HG03097 (cell line): ENCODE measurements around the gene TMEM145.

ENCODE experiments used
- ATAC-seq: cut with Tn5 transposase; IDR thresholded peaks from one replicate; pipeline ENCODE4 v1.9.1; 2021; ENCODE audit not compliant: unreplicated experiment, low FRiP score

The TMEM145 gene

GRCh38 chr19:42277821-42278451 is 35.2 kb upstream of the TMEM145 start:
- no peak for ATAC-seq

GRCh38 chr19:42278452-42279154 is 34.5 kb upstream of the TMEM145 start:
- ATAC-seq: no peak

DNA sequence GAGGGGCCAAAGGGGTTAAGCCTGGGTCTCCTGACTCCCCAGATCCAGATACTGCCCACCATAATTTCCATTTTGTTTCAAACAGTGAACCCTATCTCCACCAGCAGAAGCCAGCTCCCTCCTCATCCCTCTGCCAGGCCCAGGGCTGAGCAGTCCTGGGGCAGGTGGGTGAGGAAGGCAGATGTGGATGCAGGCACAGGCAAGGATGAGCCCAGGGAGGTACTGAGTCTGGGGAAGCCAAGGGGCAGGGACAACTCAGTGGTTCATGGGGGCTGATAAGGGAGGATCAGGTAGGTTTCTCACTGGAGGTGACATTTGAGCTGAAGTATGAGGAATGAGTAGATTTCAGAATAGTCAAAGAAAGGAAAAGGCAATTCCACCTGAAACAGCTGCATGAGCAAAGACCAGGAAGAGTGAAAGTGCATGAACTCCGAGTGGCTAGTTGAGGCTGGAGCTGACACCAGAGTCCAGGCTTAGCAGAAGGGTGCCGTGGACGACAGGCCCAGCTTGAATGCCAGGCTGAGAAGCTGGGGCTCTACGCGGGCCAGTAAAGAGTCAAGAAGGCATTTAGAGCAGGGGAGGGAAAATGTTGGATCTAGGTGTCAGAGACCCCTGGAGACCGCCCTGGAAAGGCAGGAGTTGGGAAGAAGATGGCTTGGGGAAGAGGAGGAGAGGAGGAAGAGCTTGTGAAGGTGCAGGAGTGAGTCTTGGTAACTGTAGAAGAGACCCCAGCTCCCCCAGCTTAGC is 33.8 kb upstream of the TMEM145 start:
- no peak for ATAC-seq

- peak; percentile 16 for ATAC-seq
These were observed 33.0 kb upstream of the TMEM145 start for GRCh38 chr19:42279902-42280814.

GRCh38 chr19:42280815-42281145 is 32.3 kb upstream of the TMEM145 start:
- ATAC-seq: no peak

- no peak for ATAC-seq
These were observed 31.8 kb upstream of the TMEM145 start for GRCh38 chr19:42281146-42281826.

DNA sequence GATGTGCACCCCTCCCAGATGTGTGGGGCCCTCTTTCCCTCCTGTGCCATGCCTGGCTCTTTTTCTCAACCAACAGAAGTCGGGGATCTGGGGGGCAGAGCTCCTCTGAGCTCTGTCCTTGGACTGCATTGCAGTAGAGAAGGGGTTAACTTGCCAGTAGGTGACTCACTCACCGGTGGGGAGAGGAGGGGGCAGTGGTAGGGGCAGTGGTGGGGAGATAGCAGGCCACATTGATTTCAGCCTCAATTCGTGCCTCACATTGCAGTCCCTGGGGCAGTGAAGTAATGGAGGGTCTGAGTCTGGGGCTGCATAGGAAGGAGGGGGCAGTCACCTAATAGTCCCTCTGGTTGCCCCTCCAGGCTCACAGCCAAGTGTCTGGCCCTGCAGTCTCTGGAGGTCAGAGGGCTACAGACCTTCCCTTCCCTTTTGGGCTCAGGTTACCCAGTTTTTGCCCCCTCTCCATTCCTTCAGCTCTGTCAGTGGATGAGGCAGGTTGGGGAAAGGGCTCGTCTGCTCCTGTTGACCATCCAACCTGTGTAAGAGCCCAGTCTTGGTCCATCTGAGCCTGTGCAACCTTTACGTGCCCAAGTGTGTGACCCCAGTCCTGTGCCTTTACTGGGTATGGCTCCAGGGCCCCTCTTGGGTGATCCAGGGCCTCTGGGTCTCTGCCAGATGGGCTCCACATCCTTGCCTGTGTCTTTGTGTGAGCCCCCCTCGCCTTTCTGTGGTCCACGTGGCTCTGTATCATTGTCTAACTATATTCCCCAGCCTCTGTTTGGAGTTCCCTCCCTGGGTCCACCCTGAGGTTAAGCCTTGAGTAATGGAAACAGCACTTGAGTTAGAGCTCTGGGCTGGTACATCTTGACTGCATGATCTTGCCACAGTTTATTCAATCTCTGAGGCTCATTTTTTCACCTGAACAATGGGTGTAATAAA is 31.0 kb upstream of the TMEM145 start:
- no peak for ATAC-seq

DNA sequence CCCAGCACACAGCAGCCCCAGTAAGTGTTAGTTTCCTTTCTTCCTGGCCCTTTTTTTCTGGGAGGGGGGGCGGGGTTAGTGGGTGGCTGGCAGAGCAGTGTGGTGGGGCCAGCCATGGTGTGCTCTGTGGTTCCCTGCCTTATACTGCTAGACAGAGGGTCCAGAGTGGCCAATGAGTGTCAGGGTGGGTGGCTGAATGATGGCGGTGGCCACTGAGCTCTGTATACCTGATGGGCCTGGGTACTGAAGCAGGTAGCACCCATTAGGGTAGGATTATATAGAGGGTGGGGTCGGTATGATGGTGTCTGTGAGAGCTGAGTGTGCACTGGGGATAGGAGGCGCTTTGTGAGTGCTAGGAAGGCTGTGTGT is 30.3 kb upstream of the TMEM145 start:
- ATAC-seq: no peak

DNA sequence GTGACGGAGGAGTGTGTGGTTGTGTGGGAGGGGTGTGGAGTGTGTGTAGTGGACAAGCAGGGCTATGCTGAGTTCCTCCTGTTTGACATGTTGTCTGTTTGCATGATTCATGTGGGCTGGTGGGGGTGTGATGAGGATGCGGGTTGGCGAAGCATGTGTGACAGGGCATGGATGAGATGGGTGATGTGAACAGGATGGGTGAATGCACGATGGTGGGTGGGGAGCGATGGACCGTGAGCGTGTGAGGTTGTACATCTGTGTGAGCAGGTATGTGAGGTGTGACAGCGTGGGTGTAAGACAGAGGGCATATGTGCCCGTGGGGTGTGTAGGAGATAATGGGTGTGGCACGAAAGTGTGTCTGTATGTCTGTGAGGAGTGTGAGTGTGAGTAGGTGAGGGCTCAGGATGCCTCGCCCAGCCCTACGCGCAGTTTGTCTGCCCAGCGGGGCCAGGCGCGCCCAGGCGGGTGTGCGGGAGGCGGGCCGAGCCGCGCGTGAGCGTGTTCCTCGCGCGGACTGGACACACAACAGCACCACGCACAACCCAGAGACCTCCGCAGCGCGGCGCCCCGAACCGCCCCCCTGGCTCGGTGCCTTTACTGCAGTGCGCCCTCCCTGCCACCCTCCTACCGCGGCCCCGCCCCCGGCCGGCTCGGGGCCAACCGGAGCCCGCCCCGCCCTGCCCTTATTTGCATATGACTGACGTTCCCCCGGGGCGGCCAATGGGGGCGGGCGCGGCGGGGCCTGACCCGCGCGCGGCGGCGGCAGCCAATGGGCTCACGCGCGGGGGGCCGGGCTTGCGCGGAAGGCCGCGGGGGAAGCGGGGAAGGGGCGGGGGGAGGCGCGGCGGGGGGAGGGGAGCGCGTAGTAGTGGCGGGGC is 29.7 kb upstream of the TMEM145 start:
- ATAC-seq: peak; percentile 45

DNA sequence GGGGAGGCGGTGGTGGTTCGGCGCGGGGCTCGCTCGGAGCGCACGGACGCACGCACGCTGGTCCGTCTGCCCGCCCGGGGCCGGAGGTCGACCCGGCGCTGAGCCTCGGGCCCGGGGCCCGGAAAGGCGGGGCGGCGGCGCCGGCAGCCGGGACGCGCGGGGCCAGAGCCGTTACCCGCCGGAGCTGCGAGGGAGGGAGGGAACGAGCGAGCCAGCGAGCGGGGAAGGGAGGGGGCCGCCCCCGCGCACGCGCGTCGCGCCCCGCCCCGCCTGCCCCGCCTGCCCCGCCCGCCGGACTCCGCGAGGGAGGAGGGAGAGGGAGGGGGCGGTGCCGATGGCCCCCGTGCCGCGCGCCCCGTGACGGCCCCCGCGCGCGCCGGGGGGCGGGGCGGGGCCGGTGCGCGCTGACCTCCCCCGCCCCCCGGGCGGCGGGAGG is 29.0 kb upstream of the TMEM145 start:
- ATAC-seq: peak; percentile 26

DNA sequence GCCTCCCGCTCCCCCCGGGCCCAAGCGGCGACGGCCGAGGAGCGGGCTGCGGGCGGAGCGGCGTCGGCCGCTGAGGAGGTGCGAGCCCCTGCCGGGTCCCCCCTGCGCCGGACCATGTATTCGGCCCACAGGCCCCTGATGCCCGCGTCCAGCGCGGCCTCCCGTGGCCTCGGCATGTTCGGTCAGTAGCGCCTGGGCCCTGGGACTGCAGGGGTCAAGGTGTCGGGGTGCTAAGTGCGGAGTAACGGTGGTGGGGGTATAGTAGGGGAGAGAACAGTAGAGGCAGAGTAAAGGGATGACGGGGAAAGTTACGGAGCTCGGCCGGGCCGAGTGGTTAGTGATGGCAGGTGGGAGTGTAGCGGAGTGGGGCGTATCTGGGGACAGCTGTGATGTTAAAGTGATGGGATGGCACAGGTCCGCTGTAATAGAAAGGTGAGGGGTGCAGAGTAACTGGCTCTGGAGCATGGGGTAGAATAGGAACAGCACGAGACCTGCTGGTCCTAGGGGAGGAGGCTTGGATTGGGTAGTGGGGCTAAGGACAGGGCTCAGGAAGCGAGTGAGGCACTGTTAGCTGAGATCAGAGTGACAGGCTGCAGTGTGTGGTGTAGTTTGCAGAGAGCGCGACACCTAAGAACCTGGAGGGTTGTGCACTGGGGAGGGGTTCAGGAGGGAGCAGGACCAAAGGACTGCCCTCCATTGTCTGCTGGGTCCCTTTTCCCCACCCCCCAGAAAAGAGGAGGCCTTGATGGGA is 28.3 kb upstream of the TMEM145 start:
- no peak for ATAC-seq

DNA sequence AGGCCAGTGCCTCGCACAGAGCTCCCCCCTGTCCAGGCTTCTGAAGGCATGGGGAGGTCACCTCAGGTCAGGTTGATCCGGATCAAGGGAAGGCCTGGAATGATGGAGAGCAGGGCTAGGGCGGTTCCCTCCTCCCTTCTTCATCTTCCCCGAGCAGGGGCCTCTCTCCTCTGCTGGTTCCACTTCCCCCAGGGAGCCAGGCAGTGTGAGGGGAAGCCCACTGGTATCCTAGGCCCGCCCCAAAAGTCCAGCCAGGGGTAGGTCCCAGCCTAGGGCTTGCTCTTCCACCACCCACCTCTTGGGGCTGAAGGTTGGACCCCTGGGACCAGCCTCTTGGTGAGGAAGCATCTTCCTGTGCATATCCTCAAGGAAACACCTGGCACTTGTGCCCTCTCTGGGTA is 27.6 kb upstream of the TMEM145 start:
- no peak for ATAC-seq

DNA sequence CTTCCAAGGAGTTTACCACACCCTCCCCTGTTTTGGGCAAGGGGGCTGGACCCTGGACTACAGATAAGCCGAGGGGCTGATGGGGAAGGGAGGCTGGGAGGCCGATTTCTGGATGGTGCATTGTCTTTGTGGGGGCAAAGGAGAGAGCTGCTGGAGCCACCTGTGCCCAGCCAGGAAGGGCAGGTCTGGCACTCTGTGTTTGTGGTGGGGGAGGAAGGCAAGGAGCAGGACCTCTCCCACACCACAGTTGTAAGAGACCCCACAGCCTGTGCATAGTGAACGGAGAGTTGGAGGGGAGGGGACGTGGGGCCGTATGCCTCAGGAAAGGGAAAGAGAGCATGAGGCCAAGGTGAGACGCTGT is 27.1 kb upstream of the TMEM145 start:
- ATAC-seq: no peak

GRCh38 chr19:42286349-42287016 is 26.6 kb upstream of the TMEM145 start:
- no peak for ATAC-seq

DNA sequence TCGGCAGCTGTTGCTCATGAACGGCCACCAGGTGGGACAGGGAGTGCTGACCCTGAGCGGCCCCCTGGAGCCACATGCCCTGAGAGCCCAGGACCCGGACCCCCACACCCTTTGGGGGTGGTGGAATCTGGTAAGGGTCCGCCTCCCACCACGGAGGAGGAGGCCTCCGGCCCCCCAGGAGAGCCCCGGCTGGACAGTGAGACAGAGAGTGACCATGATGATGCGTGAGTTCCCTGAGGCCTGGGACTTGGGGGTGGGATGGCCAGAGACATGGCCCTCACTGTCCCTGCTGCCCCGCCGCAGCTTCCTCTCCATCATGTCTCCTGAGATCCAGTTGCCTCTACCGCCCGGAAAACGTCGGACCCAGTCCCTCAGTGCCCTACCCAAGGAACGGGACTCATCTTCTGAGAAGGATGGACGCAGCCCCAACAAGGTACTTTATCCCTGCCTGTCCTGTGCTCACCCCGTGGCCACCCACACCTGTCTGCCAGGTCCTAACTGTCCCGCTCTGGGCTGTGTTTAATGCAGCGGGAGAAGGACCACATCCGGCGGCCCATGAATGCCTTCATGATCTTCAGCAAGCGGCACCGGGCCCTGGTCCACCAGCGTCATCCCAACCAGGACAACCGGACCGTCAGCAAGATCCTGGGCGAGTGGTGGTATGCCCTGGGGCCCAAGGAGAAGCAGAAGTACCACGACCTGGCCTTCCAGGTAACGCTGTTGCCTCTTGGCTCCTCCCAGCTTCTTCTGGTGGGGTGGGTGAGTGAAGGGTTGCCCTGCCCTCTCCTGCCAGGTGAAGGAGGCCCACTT is 25.9 kb upstream of the TMEM145 start:
- no peak for ATAC-seq

DNA sequence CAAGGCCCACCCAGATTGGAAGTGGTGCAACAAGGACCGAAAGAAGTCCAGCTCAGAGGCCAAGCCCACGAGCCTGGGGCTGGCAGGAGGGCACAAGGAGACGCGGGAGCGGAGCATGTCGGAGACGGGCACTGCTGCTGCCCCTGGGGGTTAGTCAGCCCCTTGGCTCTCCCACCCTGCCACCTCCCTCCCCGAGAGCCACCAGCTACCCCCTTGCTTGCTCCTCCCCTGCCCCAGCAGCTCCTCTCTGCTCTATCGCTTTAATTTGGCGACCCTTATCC is 25.3 kb upstream of the TMEM145 start:
- no peak for ATAC-seq

- ATAC-seq: no peak
These were observed 24.7 kb upstream of the TMEM145 start for GRCh38 chr19:42288387-42288786.
